Measurements from ENCODE around the gene LIN37. TPM values are rescaled to one million over a fixed set of nuclear protein-coding genes. Genes with fewer than 3 reads are reported as not detected.

LIN37 gene
- total RNA-seq, 4 donors from 2014 or later: 11.6 to 18.3 (median 15.6) TPM

DNA sequence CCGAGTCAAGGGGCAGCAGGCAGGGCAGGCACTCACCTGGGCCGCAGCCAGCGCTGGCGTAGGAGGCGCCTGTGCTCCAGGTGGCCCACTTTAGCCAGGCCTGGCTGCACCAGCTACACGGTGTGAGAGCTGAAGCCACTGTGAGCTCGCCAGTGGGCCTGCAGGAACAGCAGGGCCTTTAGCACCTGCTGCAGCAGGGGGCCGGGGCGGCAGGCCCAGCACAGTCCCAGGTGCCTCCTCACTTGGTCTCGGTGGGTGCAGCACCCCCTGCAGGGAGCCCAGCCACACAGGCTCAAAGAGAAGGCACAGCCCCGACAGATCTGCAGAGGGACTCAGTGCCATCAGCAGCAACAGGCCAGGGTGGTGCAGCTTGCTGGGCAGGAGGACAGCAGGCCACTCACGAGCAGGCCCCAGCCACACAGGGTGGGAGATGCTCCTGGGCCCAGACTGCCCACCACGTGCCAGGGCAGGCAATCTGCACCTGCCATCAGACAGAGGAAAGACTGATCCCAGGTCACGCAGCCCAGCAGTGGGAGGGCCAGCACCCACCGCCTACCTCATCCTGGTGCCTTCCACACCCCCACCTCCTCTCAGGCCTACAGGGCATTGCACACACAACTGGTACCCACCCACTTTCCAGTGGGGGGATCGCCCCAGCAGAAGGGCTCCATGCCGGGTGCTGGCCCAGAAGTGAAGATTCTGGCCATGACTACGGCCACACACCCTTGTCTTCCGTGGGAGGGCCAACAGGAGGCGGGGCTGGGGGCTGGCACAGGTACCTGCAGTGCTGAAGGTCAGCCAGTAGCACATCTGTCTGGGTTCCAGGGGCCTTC, 42.8 kb downstream of the LIN37 start:
- DNase-seq (ENCODE audit: extremely low spot score): no peak

DNA sequence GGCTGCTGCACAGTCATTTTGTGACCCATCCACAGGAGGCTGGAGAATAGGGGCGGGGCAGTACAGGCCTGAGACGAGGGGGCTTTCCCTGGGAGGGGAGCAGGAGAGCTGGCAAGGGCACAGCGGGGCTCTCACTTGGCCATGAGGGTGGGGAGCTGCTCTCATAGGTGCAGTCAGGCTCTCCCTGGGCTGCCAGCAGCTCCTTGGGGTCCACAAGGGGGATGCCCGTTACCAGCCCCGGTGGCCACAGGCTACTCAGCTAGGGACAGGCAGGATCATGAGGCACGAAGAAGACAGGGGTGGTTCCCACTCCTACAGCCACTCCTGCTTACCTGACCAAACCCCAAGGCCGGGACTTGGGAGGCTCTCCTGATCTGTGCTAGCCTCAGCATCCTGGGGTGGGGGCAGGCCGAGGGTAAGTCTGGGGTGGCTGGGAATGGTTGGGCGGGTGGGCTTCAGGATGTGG, 43.5 kb downstream of the LIN37 start:
- no peak for TF ChIP-seq POLR2A (IDR thresholded peaks at IDR 0.05; ENCODE audit: low read depth)
- no peak for TF ChIP-seq POLR2AphosphoS5 (IDR thresholded peaks at IDR 0.05)
- TF ChIP-seq, protein P1, sequence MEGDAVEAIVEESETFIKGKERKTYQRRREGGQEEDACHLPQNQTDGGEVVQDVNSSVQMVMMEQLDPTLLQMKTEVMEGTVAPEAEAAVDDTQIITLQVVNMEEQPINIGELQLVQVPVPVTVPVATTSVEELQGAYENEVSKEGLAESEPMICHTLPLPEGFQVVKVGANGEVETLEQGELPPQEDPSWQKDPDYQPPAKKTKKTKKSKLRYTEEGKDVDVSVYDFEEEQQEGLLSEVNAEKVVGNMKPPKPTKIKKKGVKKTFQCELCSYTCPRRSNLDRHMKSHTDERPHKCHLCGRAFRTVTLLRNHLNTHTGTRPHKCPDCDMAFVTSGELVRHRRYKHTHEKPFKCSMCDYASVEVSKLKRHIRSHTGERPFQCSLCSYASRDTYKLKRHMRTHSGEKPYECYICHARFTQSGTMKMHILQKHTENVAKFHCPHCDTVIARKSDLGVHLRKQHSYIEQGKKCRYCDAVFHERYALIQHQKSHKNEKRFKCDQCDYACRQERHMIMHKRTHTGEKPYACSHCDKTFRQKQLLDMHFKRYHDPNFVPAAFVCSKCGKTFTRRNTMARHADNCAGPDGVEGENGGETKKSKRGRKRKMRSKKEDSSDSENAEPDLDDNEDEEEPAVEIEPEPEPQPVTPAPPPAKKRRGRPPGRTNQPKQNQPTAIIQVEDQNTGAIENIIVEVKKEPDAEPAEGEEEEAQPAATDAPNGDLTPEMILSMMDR (IDR thresholded peaks at IDR 0.05): no peak
- no peak for TF ChIP-seq EP300 (IDR thresholded peaks at IDR 0.05)
- Histone ChIP-seq H3K36me3 (peaks cover 0 to 3% (median 0%) of the 10 kb centered on the region in 4 donors), H3K4me3 (no peak overlapping the region), H3K9me3 (no peaks in the 10 kb centered on the region), H3K27ac (replicated peaks in 1 of 4) (no peak overlapping the region), H3K27me3 (peaks cover 0 to 32% (median 0%) of the 10 kb centered on the region in 4 donors), H3K4me1 (peaks cover 0 to under 1% (median 0%) of the 10 kb centered on the region in 4 donors)
- intact Hi-C loops (cut with DNase I): no loop called here
- WGBS: no CpG with 5 or more reads among the region's 9 CpGs
- DNase-seq (ENCODE audit: extremely low spot score): no peak

More for the DNA sequence above, 42.8 kb downstream of the LIN37 start:
- Histone ChIP-seq H3K27me3 (peaks cover 0 to 26% (median 0%) of the 10 kb centered on the region in 4 donors), H3K36me3 (peaks cover 0 to 7% (median under 1%) of the 10 kb centered on the region in 4 donors), H3K4me1 (no peaks in the 10 kb centered on the region), H3K4me3 (no peak overlapping the region), H3K9me3 (no peaks in the 10 kb centered on the region), H3K27ac (replicated peaks in 1 of 4) (no peak overlapping the region)
- WGBS: 62% methylated on average over 9 of the region's 20 CpGs
- intact Hi-C loops (cut with DNase I): no loop called here
- TF ChIP-seq POLR2A (IDR thresholded peaks at IDR 0.05; ENCODE audit: low read depth): no peak
- TF ChIP-seq EP300 (IDR thresholded peaks at IDR 0.05): no peak
- no peak for TF ChIP-seq POLR2AphosphoS5 (IDR thresholded peaks at IDR 0.05)
- TF ChIP-seq, protein P1 (IDR thresholded peaks at IDR 0.05): no peak

DNA sequence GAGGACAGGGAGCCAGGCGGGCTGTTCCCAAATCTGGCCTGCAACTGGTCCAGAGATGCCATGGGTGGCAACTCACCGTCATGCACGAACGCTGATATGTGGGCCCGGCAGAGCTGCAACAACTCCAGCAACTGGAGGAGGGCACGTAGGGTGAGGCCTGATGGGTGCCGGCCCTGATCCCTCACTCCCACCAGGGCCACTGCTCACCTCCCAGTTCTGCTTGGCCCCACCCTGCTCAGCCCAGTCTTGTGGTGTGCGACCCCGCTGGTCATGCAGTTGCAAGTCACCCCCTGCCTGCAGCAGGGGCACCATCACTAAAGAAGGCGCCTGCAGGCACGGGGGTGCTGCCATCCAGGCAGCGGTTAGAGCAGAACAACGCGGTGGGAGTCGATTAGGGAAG, 43.9 kb downstream of the LIN37 start:
- TF ChIP-seq POLR2AphosphoS5 (IDR thresholded peaks at IDR 0.05) (no peak), EP300 (IDR thresholded peaks at IDR 0.05) (no peak), POLR2A (IDR thresholded peaks at IDR 0.05; ENCODE audit: low read depth) (no peak)
- TF ChIP-seq, protein P1 (IDR thresholded peaks at IDR 0.05): no peak
- no peak overlapping the region for H3K4me3 ChIP-seq
- intact Hi-C loops (cut with DNase I): no loop called here

DNA sequence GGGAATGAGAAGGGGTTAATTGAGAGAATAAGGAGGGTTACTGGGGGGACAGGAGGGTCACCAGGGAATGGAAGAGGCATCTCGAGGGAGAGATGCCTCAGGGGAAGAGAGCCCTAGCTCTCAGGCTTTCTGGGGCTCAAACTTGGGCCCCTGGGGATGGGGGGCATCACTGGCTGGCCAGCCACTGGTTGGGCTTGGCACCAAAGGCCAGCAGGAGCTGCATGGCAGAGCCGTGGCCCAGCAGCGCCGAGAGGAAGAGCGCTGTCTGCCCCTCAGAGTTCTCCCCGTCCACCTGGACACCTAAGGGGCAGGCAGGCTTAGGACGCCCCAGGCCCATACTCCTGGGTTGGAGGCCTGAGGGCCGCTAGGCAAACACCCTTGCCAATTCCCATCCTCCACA, 44.5 kb downstream of the LIN37 start:
- Histone ChIP-seq H3K27me3 (peaks cover 0 to 43% (median 3%) of the 10 kb centered on the region in 4 donors), H3K36me3 (no peaks in the 10 kb centered on the region), H3K4me3 (no peak overlapping the region), H3K9me3 (no peaks in the 10 kb centered on the region), H3K27ac (replicated peaks in 1 of 4) (no peak overlapping the region), H3K4me1 (peaks cover 0 to 10% (median 4%) of the 10 kb centered on the region in 4 donors)
- WGBS: 38% methylated on average over 1 of the region's 8 CpGs
- DNase-seq (ENCODE audit: extremely low spot score): no peak
- intact Hi-C loops (cut with DNase I): no loop called here
- TF ChIP-seq POLR2AphosphoS5 (IDR thresholded peaks at IDR 0.05) (no peak), EP300 (IDR thresholded peaks at IDR 0.05) (no peak), POLR2A (IDR thresholded peaks at IDR 0.05; ENCODE audit: low read depth) (no peak)
- TF ChIP-seq, protein P1 (IDR thresholded peaks at IDR 0.05): no peak

More for the DNA sequence above, 43.9 kb downstream of the LIN37 start:
- no peak overlapping the region for H3K27ac ChIP-seq (replicated peaks in 1 of 4)
- peaks cover 0 to 5% (median under 1%) of the 10 kb centered on the region in 4 donors for H3K4me1 ChIP-seq
- no peaks in the 10 kb centered on the region for H3K36me3 ChIP-seq
- peaks cover 0 to 37% (median 0%) of the 10 kb centered on the region in 4 donors for H3K27me3 ChIP-seq
- DNase-seq (ENCODE audit: extremely low spot score): no peak
- 91% methylated on average over 15 of the region's 15 CpGs for WGBS
- no peaks in the 10 kb centered on the region for H3K9me3 ChIP-seq

Data from esophagus muscularis mucosa (tissue), 4 donors.